ENCODE data around the gene NAPG. TPM values are rescaled to one million over a fixed set of nuclear protein-coding genes. Genes with fewer than 3 reads are reported as not detected.
A peak's percentile ranks its signal among the peaks of the same experiment; 100 is the strongest.
"Not testable (repeated sequence)": the region's sequence is repeated elsewhere in the genome, so short reads cannot be mapped to it uniquely, and the experiment has no call there.

The NAPG gene
- total and polyA plus RNA-seq, 9 of the 15 experiments (the other 6 are each of a cell fraction or from before 2014, with no cell fraction given): 31.6 to 63.3 (median 50.9) TPM

DNA sequence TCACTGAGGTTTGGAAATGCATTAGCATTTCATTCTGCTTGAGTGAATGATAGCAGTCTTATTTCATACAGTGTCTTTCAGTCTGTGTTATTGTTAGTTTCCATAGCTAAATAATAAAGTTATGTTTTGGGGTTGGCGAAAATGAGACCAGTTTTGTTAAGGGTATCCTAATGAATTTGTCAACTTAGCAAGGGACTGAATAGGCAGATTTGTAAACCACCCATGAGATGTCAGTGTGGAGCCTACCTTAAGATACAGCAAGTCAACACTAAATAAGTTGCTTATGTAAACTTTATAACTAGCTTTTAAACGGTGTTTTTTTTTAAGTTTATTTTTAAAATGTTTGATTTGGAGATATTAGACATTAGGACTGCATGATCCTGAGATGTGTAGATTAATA is 11.9 kb downstream of the NAPG start (continued):
- TF ChIP-seq ZBTB33 (CRISPR knock-in tag; IDR thresholded peaks at IDR 0.05) (no peak), FOXJ3 (CRISPR knock-in tag; IDR thresholded peaks at IDR 0.05) (no peak), SMAD2 (IDR thresholded peaks at IDR 0.05; ENCODE audit: low read depth, low read length) (no peak)

GRCh38 chr18:10539124-10539523 is 13.3 kb downstream of the NAPG start:
- H3K4me2 ChIP-seq (ENCODE audit: insufficient read depth, low read length); H3K27ac ChIP-seq (ENCODE audit: extremely low read depth, low read depth, low read length); ATAC-seq; FAIRE-seq; H4K20me1 ChIP-seq (replicated peaks; ENCODE audit: control insufficient read depth, insufficient read depth, low read length); H3K9me1 ChIP-seq (ENCODE audit: control insufficient read depth, insufficient read depth, low read length); H3K27me3 ChIP-seq (ENCODE audit: control insufficient read depth in 2 of 2, insufficient read depth in 2 of 2, low read length in 2 of 2); H2AFZ ChIP-seq (ENCODE audit: low read depth, low read length); H3K4me3 ChIP-seq; DNase-seq (ENCODE audit: extremely low read depth in 1 of 4, low spot score in 3 of 4); H3K9me3 ChIP-seq (replicated peaks; ENCODE audit: control insufficient read depth, insufficient read depth, low read depth, low read length); in situ Hi-C loops (cut with MboI); H3K4me1 ChIP-seq (replicated peaks in 1 of 2; ENCODE audit: control insufficient read depth in 2 of 2, insufficient read depth in 2 of 2, low read length in 2 of 2); BruUV-seq (replicated peaks); intact Hi-C loops (cut with micrococcal nuclease); H3K9ac ChIP-seq (ENCODE audit: insufficient read depth in 1 of 2, low read depth in 2 of 2, low read length in 2 of 2); CTCF ChIA-PET (ENCODE audit: low intra/inter-chr PET ratio): not testable (repeated sequence)
- POLR2A ChIA-PET: interaction anchor here (1.4 kb wide), 1 partner anchor 12 kb away, joined by 3 read pairs; no protein-coding TSS in a partner anchor
- TF ChIP-seq ZNF146 (CRISPR knock-in tag; IDR thresholded peaks at IDR 0.05; ENCODE audit: unreplicated experiment): peak; percentile 37
- Histone ChIP-seq H3K79me2 (ENCODE audit: control insufficient read depth, insufficient read depth, low read length) (peaks cover 18% of the 10 kb centered on the region; the same call in 1 of the 3 replicates), H3K36me3 (ENCODE audit: control insufficient read depth, insufficient read depth, low read length) (peaks cover 77% of the 10 kb centered on the region)
- WGBS (ENCODE audit: insufficient coverage, low coverage, missing lambda C conversion rate): 94% methylated on average over 5 of the region's 5 CpGs
